SKM-1 treated with dmso at 0.1 percent for 144 hours (cell line): ENCODE measurements around the gene MAPKAP1.

ENCODE experiments used
- DNase-seq: peaks from one replicate; lab custom pipeline; 2025; ENCODE audit not compliant: unreplicated experiment; lab: John Stamatoyannopoulos, UW

MAPKAP1 gene

DNA sequence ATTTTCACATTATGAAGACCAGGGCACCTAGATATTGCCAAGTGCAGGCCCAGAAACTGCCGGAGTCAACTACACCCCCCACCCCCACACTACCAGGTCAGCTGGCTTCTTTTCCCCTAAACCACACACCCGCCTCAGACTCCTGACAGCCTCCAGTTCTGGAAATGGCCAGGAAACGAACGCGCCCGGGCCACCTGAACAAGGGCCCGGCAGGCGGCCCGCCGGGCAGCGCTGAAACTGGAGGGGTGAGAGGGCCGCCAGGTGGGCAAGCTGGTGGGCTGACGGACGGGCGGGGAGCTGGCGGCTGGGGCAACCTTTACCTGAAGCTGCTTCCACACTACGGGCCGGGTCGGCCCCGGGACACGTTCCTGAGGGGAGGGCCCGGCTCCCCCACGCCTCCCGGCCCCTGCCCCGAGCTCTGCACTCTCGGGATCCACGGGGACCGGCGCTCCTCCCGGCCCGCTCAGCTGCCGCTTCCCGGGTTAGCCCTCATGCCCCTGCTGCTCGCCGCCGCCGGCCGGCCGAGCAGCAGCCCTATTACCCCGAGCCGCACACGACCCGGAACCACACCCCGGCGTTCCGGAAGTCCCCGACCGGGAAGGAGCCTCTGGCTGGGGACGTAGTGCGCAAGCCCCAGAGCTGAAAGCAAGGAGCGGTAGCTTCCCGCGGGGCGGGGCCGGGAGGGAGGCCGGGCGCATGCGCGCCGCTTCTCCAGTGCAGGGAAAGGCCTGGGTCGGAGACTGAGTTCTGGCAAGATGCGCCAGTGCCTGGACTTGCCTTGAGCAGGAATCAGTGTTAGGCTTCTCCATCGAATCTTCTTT, at the start of gene MAPKAP1:
Gene MAPKAP1, minus strand, starts transcription at position 558 of the 821 bp plus-strand sequence. CDS start 34,634 bp downstream, outside the sequence.
- peak; percentile 94 for DNase-seq

DNA sequence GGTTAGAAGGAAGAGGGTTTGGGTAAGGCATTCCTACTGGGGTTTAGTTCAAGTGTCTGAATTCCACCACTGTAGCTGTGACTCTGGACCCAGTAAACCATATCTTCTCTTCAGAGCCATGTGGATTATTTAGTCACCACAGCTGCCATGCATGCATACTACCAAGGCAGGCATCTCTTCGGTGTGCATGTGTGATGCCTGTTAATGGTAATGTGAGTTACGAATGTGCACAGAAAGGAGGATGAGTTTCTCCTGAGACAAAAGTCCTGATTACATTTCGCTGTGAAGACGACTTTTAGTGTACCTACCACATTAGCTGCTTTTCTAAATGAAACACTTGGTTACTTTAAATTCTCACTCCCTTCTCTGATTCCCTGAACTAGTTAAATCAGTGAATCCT, 49.5 kb upstream of the MAPKAP1 start:
- no peak for DNase-seq

DNA sequence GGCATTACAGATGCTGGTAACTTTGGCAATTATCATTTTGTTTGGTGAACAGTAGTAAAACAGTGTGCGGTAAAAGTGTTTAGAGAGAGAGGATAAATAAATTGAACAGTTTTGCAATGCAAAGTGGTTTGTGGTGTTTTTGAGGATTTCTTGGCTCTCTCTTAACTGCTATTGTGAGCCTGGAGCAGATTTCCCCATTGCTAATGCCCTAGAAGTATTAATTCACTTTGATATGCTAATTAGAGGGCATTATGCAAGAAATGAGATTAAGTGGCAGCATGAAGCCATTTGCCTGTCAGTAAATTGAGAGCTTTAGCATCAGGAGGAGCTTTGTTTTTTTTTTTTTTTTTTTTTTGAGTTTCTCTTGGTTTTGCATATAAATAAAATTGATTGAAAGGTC, 48.3 kb upstream of the MAPKAP1 start:
- no peak for DNase-seq

DNA sequence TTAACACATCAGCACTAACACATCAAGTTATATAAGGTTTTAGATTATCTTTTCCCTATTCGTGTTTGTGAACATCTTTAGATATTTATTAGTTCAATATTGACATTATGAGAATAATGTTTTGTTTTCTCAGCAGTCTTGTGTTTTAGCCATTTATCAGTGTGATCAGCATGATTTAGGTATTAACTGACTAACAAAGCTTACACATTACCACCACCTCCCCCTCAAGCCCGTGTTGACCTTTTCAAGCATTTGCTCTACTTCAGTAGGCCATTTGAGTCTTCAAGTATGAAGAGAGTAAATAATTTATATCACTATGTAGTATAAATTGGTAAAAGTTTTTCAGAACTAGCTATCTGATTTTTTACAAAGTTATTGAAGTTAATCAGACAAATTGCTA, 47.1 kb upstream of the MAPKAP1 start:
- no peak for DNase-seq

DNA sequence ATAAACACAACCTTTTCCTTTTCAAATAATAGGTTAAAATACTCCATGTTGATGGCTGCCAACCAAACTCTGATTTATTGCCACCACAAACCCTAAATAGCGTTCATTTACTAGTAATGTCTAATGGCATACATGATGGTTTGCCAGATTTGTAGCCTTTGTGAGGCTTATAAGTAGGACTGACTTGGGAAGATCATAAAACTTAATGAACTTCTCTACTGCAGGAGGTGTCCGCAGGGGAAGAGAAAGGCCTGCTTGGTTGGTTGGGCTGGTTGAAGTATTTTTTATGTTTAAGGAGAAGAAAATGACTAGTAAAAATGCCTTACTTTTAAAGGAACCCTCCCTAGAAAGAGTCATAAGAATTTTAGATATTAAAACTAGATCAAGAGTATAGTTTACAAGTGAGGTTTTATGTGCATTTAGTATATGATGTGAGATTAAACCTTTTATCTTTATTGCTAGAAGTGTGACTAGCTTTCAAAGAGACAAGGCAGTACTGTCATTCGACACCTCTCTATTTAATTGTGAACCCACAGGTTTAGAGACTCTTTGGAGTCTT, 45.1 kb upstream of the MAPKAP1 start:
- DNase-seq, result no peak

DNA sequence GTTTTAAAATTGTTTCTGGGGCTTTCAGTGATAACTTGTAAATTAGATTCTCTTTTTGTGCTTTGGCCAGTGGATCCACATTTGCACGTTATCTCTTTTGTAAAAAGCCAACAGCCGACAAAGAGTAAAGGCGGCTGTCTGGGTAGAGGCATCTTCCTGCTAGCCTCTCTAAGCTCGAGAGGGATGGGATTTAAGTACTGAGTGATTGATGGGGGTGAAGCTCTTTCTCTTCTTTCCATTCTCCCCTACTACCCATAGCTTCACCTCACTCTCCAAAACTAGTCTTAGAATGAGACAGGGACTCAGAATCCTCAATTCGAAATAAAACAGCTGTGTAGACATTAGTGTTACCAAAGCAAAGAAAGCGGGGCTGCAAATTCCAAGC, 43.6 kb upstream of the MAPKAP1 start:
- DNase-seq, result no peak

DNA sequence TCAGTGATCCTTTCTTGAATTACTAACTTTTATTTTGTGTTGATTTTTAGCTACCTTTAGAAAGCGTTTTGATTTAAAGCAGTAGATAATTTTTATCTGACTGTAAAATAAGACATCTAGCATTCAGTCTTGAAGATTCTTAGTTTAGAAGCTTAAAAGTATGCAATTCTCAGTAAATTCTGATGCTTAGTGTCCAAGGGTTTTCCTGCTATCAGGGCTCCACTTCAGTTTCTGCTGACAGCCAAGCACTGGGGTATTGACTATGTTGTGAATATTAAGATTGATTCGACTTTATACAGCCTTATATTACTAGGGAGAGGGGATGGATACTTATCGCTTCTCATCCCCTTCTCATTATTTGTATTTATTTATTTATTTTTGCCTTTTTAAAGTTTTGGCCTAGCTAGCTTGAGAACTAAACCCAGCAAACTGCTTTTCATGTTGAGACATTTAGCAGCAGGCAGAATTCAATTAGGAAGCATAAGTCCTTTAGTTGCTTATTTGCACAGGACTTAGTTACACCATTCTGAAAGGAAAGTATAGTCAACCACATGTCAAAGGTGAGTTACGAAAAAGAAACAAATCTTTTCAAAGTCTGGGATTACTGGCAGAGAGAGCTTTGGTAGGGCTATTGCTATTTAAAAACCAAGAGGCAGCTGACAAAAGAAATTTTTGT, 43.1 kb upstream of the MAPKAP1 start:
- DNase-seq, result no peak

DNA sequence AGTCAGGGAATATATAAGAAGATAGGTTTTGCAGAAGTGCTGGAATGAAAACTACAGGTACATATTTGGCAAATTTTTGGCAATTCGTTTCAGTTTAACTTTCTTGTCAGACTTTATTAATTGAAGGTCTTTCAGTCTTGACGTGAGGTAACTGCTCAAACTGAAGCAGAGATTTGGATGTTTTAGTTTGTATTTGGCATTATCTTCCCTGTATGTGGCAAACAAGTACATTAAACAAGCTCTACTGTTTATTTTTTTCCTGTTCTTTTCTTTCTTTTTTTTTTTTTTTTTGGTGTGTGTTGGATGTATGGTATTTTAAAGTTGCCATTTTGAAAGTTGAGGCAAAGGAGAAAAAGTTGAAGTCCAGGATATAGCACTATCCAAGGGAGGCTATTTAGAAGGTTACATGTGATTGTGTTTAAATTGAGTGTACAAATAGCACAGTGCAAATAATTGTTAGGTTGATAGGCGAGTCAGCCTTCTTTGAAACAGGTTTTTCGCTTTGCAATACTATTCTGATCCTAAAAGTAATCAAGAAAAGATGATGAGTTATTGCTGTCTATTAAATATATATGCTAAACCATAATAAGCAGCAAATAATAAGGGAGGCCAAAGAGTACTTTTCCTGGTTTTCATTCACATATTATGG, 42.4 kb upstream of the MAPKAP1 start:
- no peak for DNase-seq

DNA sequence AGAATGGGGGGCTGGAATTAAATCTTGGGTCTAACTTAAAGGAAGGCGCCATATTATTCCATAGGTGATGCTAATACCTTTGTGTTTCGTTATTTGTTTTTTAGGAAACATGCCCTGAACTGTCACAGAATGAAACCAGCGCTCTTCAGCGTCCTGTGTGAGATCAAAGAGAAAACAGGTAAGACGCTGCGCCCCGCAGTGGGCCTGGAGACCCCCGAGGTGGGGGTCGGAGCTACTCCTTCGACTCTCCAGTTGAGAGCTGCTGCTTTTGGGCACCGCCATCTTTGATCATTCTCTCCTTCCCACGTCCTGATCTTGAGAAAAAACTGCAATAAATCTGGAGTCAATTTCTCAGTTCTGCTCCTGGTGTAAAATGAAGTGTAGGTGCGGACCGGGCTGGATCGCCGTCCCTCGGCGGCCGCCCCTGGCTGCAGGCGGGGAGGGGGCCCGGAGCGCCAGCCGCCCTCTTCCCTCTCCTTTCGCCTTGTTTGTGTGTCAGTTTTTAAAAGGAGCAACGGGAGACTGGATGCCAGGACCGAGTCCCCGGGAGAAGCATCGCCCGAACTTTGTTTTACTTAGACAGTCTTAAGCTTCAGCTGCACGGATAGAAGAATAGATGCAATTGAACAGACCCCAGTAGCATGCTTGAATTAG, 41.6 kb upstream of the MAPKAP1 start:
- no peak for DNase-seq

DNA sequence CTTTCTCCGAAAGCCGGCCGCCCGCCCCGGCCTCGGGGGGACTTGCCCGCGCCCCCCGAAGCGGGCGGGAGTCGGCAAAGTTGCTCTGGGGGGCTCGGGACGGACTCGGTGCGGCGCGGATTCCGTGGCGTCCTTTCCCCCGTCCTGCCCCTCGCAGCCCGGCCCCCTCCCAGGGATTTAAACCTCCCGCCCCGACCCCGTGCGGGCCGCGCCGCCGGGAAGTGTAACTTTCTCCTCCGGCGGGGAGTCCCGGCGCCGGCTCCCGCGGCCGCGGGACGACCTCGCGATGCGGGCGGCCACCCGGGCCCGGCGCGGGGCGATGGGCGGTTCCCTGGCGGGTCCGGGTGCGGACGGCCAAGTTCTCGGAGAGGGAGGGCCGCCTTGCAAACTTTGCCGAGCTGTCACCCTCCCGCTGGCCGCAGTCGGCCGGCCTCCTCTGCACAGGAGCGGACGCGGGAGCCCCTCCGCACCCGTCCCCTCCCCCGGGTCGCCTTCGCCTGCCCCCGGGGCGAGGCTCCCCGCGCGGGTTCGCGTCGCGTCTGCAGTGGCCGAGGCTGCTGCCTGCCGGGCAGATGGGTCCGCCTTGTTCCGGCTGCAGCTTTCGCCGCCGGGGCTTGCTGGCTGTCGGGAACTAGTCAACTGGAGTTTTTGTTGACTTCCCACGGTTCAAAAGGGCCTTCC, 40.9 kb upstream of the MAPKAP1 start:
- no peak for DNase-seq

DNA sequence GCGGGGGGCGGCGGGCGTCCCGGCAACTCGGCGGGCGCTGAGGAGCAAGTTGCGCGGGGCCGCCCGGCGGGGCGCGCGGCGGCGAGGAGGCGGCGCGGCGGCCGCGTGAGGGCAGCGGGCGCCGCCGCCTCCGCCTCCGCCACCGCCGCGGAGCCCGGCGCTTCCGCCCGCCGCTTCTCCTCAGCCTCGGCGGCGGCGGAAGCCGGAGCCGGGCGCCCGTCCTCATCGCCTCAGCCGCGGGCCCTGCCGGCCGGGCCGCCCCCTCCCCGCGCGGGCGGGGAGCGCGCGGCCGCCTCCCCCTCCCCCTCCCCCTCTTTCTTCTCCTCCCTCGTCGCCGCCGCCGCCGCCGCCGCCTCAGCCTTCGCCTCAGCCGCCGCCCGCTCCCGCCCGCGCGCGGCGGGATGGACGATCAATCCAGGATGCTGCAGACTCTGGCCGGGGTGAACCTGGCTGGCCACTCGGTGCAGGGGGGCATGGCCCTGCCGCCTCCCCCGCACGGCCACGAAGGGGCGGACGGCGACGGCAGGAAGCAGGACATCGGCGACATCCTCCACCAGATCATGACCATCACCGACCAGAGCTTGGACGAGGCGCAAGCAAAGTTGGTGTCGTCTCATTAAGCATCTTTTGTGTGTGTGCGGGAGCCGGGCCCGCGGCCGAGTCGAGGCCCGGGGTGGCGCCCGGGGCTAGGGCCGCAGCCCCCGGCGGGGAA, 40.2 kb upstream of the MAPKAP1 start, which contains the start of gene PBX3:
Gene PBX3, plus strand, starts transcription at position 321 of the 712 bp plus-strand sequence.
- no peak for DNase-seq

DNA sequence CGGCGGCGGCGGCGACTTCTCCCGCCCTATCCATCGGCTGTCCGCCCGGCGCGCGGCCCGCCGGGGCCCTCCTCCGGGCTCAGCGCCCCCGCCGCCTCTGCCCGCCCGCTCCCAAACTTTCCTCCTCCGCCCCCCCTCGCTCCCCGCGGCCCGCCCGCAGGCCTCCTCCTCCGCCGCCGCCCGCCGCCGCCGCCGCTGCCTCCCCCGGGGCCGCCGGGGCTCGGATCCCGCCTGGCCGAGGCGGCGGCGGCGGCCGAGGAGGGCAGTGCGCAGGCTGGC, 39.7 kb upstream of the MAPKAP1 start:
- DNase-seq, result no peak

DNA sequence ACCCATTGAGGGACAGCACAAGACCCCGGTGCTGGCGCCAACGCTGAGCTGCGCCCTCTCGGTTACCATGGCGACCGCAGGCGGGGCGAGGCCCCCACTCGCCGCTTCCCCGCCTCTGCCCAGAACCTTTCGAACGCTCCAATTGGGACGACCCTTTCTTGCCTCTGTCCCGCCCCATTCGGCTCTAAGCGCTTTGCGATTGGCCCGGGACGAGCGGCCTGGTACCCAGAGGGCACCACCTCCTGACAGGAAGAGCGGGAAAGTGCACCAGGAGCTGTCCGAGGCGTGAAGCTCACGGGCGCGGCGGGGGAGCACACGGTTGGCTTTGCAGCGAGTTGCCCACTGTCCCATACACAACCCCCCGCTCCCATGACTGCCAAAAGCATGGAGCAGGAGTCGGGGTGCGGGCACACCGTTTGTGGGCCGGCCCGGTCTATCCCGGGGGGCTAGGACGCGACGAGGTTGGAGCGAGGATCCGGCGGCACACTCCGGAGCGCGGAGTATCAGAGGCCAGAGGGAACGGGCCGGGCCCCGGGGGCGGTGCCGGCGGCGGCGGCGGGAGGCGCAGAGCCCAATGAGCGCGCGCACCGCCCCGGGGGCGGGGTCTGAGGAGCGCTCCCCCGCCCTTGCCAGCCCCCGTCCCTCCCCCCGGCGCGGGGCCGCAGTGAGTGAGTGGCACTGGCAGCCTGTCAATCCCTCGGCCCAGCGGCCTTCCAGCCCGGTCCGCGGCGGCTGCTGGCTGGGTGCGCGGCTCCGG, 39.2 kb upstream of the MAPKAP1 start:
- DNase-seq, result peak; percentile 95

DNA sequence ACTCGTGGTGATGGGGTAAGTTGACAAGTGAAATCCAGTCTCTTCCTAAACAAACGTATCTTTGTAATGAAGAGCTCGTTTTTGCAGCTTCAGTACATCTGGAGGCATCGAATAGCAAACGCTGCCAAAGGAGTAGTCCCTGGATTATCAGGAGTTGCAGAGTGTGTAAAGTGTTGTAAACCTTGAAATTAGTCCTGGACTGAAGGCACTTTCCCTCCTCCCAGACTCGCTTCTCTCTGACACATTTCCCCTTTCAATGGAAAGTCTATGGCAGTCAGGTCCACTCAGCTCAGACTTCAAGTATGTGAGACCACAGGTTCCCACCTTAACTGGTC, 38.6 kb upstream of the MAPKAP1 start:
- DNase-seq, result no peak

DNA sequence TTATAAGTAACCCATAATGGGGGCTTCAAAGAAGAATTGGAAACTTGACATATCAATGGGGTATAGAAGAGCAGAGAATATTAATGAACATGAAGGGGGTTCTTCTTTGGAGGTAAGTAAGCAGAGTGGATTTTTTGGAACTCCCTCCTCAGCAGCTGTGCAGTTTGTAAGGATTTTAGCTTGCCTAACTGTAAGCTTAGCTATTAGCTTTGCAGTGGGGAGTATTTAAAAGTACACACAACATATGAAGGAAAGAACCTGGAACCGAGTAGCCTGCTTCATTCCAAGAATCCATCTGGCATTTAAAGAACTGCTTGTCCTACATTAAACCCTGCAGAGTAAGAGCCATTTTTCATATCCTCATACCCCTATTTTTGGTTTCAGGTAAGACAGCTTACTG, 38.0 kb upstream of the MAPKAP1 start:
- DNase-seq, result no peak

DNA sequence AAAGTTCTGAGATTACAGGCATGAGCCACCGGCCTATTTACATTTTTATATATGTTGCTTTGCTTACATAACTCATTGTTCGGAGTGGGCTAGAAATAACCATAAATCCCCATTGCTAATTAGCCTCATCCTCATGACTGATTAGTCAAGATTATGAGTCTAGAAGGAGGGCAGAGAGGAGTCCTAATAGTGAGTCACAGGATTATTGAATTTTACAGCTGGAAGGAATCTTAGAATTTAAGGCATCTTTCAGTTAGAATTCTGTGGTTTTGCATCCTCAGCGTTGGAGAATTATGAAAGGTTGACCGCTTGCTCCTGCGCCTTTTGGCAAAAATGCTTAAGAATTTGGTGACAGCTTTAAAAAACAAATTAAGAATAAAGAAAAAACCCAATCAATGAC, 37.6 kb upstream of the MAPKAP1 start:
- no peak for DNase-seq

DNA sequence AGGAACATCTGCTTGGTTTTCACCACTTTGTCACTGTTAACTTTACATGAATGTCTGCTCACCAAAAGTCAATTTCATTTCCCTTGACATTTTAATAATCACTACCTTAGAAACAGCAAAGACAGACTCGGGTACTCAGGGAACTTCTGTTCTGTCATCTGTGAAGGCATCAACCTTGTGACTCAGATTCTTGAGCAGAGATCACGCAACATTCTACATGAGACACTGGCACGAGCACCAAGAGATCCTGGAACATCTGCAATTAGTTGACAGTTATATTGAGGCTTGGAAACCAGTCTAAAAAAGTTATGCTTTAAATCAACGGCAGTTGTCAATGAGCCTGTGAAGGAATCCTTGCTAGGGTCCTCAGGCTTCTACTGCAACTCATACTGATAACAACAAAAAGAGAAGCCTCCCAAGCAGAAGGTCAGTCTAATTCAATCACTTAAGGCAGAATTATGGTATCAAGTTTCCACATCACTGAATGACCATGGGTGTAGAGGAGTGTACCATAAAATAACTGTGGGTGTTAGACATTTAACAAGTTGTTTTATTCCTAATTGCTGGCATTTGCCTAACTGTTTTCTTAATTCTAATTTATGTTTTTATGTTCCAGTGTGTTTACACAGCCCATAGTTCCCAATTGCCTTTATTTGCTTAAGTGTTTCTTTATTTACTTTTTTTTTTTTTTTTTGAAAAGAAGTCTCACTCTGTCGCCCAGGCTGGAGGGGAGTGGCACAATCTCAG, 36.8 kb upstream of the MAPKAP1 start:
- DNase-seq, result no peak

DNA sequence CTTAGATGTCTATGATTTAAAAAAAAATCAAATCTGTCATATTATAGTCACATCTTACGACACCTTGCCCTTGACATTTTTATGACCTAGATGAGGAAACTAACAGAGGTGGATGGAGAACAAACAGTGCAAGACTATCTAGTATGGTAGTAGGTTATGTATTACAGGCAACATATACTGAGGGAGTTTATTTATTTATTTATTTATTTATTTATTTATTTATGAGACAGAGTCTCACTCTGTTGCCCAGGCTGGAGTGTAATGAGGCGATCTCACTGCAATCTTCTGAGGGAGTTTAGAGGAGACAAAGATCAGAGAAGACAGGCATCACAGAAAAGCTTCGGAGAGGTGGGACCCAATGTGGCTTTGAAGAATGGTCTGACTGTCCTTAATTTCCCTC, 35.6 kb upstream of the MAPKAP1 start:
- no peak for DNase-seq

DNA sequence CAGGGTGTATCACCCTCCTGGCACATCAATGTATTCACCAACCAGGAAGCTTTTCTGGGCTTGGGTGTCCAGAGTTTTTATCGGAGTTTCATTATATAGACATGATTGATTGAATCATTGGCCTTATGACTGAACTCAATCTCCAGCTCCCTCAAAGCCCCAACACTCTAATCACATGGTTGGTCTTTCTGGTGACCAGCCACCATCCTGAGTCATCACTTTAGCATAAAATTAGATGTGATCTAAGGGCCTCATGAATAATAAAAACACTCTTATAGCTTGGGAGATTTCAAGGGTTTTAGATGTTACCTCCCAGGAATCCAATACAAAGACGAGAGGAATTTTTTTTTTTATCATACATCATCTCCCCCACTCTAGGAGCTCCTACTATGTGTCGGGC, 32.4 kb upstream of the MAPKAP1 start:
- no peak for DNase-seq
